Uterus (tissue), 4 donors: ENCODE data around the gene PHF5A. TPM values are rescaled to one million over a fixed set of nuclear protein-coding genes. Genes with fewer than 3 reads are reported as not detected.

Source experiments
- DNase-seq, 2 donors: peaks; one replicate each; pipeline ENCODE4 v3.0.0-alpha.2; 2019 to 2020
- H3K27ac ChIP-seq, 2 donors: fragments of 200-600 bp; sonication (generic); 1 replicate in 1 of 2; 2 replicates in 1 of 2; pipeline ENCODE4 v1.5.1; 2016 to 2018
- H3K27me3 ChIP-seq, 2 donors: fragments of 200-600 bp; sonication (generic); one replicate each; pipeline ENCODE4 v1.5.1; 2018 to 2019; ENCODE audit warnings: control low read depth in 1 of 2
- H3K36me3 ChIP-seq, 2 donors: fragments of 200-600 bp; sonication (generic); one replicate each; pipeline ENCODE4 v1.5.1; 2019; ENCODE audit warnings: control low read depth in 1 of 2
- H3K4me1 ChIP-seq, 2 donors: fragments of 200-600 bp; sonication (generic); one replicate each; pipeline ENCODE4 v1.5.1; 2018 to 2019; ENCODE audit warnings: control low read depth in 1 of 2
- H3K4me3 ChIP-seq, 2 donors: fragments of 200-600 bp; sonication (generic); 1 replicate in 1 of 2; 2 replicates in 1 of 2; pipeline ENCODE4 v1.5.1; 2018 to 2019; ENCODE audit warnings: mild to moderate bottlenecking in 1 of 2
- H3K9me3 ChIP-seq, 2 donors: fragments of 200-600 bp; sonication (generic); one replicate each; pipeline ENCODE4 v1.5.1; 2019; ENCODE audit warnings: control low read depth in 1 of 2
- POLR2A ChIP-seq, 2 donors: fragments of 450-650 bp; IDR thresholded peaks; one replicate each; pipeline ENCODE4 v1.6.1; 2016; ENCODE audit warnings: antibody characterized with exemption in 2 of 2, mild to moderate bottlenecking in 1 of 2, moderate library complexity in 1 of 2
- intact Hi-C: fragments of 100-400 bp; cut with DNase I; formaldehyde crosslinking; loops from one replicate; pipeline ENCODE4 v1.15.1; 2023; ENCODE audit warnings: low total_unique reads
- total RNA-seq, 4 donors: library from RNA; depleted of rRNA in 3 of 4; stranded (reverse); fragments of >200 nt in 3 of 4; gene quantifications; one replicate each; pipeline versions ENCODE4 v1.1.0 to v1.2.4, GENCODE V29; 2014 to 2023
- TF ChIP-seq, protein P1 (sequence below), 4 experiments: fragments of 200-600 bp in 2 of 4; fragments of 450-650 bp in 2 of 4; sonication (generic) in 2 of 4; IDR thresholded peaks; one replicate each; pipeline ENCODE4 v1.5.1; 2016 to 2019; ENCODE audit warnings: antibody characterized with exemption in 4 of 4, mild to moderate bottlenecking in 2 of 4, moderate library complexity in 1 of 4
- donor health status: DM: yes; HTN: yes; CAD: no.

PHF5A gene
- total RNA-seq, 4 donors from 2014 or later: 38.5 to 65.1 (median 46.4) TPM

GRCh38 chr22:41446639-41447434 is 21.7 kb downstream of the PHF5A start, which contains the start of gene TOB2:
TOB2 (minus strand) TSS chr22:41446801; CDS start chr22:41437345, 9,456 bp downstream.
- DNase-seq: peak; percentile 95
- Histone ChIP-seq H3K4me1 (no peaks in the 10 kb centered on the region), H3K27ac (peak within 1 kb of the TSS; percentile 98 to 99), H3K27me3 (no peaks in the 10 kb centered on the region), H3K36me3 (no peaks in the 10 kb centered on the region), H3K9me3 (no peaks in the 10 kb centered on the region), H3K4me3 (peak within 1 kb of the TSS; percentile 79 to 81)
- TF ChIP-seq POLR2A (IDR thresholded peaks at IDR 0.05): peak; percentile 100
- TF ChIP-seq, protein P1, sequence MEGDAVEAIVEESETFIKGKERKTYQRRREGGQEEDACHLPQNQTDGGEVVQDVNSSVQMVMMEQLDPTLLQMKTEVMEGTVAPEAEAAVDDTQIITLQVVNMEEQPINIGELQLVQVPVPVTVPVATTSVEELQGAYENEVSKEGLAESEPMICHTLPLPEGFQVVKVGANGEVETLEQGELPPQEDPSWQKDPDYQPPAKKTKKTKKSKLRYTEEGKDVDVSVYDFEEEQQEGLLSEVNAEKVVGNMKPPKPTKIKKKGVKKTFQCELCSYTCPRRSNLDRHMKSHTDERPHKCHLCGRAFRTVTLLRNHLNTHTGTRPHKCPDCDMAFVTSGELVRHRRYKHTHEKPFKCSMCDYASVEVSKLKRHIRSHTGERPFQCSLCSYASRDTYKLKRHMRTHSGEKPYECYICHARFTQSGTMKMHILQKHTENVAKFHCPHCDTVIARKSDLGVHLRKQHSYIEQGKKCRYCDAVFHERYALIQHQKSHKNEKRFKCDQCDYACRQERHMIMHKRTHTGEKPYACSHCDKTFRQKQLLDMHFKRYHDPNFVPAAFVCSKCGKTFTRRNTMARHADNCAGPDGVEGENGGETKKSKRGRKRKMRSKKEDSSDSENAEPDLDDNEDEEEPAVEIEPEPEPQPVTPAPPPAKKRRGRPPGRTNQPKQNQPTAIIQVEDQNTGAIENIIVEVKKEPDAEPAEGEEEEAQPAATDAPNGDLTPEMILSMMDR (IDR thresholded peaks at IDR 0.05): peak in 2 of 4 experiments; percentile 11 to 44
- intact Hi-C loops: no loop called here

DNA sequence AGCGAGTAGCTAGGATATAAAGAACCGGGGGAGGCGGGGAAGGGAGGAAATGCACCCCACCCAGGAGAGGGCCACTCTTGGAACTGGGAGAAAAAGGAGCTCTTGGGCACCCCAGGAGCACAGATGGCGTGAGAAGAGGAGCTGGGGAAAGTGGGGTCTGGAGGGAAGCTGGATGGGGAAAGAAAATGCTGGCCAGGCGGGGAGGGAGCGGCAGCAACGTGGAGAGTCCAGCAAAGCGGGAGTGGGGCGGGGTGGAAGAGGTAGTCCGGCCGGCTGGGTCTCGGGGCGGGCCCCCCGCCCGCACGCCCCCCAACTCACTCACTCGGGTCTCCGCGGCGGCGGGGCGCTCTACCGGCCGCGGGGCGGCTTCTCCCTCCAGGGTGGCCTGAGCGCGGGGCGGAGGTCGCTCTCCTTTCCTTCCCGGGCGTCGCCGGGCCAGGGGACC is 22.4 kb downstream of the PHF5A start:
- intact Hi-C loops: no loop called here

GRCh38 chr22:41445129-41446056 is 23.1 kb downstream of the PHF5A start:
- Histone ChIP-seq H3K27me3 (no peaks in the 10 kb centered on the region), H3K27ac (peak overlapping the region; percentile 98 to 99), H3K36me3 (no peaks in the 10 kb centered on the region), H3K4me1 (no peaks in the 10 kb centered on the region), H3K9me3 (no peaks in the 10 kb centered on the region), H3K4me3 (peak overlapping the region; percentile 79 to 81)
- DNase-seq: peak; percentile 32 to 43
- TF ChIP-seq, protein P1 (IDR thresholded peaks at IDR 0.05): no peak
- no peak for TF ChIP-seq POLR2A (IDR thresholded peaks at IDR 0.05)
- intact Hi-C loops: no loop called here

More for the DNA sequence above, 22.4 kb downstream of the PHF5A start:
- H3K36me3 ChIP-seq: no peaks in the 10 kb centered on the region
- peak; percentile 42 to 44 for DNase-seq
- H3K27me3 ChIP-seq: no peaks in the 10 kb centered on the region
- H3K4me3 ChIP-seq: peak overlapping the region; percentile 79 to 81
- no peak for TF ChIP-seq POLR2A (IDR thresholded peaks at IDR 0.05)
- TF ChIP-seq, protein P1 (IDR thresholded peaks at IDR 0.05): no peak
- H3K4me1 ChIP-seq: no peaks in the 10 kb centered on the region
- no peaks in the 10 kb centered on the region for H3K9me3 ChIP-seq
- H3K27ac ChIP-seq: peak overlapping the region; percentile 98 to 99

GRCh38 chr22:41444360-41445128 is 23.9 kb downstream of the PHF5A start:
- no peaks in the 10 kb centered on the region for H3K27me3 ChIP-seq
- no peaks in the 10 kb centered on the region for H3K4me1 ChIP-seq
- H3K4me3 ChIP-seq: peak overlapping the region; percentile 79 to 81
- TF ChIP-seq, protein P1 (IDR thresholded peaks at IDR 0.05): no peak
- TF ChIP-seq POLR2A (IDR thresholded peaks at IDR 0.05): peak; percentile 68 to 83
- DNase-seq: peak; percentile 93
- H3K36me3 ChIP-seq: no peaks in the 10 kb centered on the region
- intact Hi-C loops: no loop called here
- peak overlapping the region; percentile 98 to 99 for H3K27ac ChIP-seq
- no peaks in the 10 kb centered on the region for H3K9me3 ChIP-seq
